K562 (cell line): ENCODE results near the gene FTH1. TPM values are rescaled to one million over a fixed set of nuclear protein-coding genes. Genes with fewer than 3 reads are reported as not detected.

Source experiments
- ATAC-seq: fragments of 200-7000 bp; cut with Tn5 transposase; 3 replicates; pipeline ENCODE4 v1.9.1; 2020; ENCODE audit warnings: moderate library complexity
- BruUV-seq: library from RNA; stranded (reverse); fragments of 400-500 nt; replicated peaks from 2 replicates; lab custom pipeline; 2021; lab: Mats Ljungman, UMichigan
- CTCF ChIA-PET: fragments of 300-600 bp; formaldehyde crosslinking; extraction: SDS; loops from one replicate; lab custom pipeline; 2021; ENCODE audit warnings: low intra/inter-chr PET ratio; lab: Yijun Ruan, JAX
- POLR2A ChIA-PET: fragments of 300-600, 350-650 bp; sonication (Branson Sonifier 250); formaldehyde crosslinking; extraction: SDS; loops from one replicate; lab custom pipeline; 2021; ENCODE audit warnings: antibody characterized with exemption, inconsistent platforms; lab: Yijun Ruan, JAX
- DNase-seq, 4 experiments: peaks; one replicate each; pipeline versions ENCODE4 v3.0.0 to v3.0.0-alpha.2; 2011 to 2018; ENCODE audit warnings: low spot score in 3 of 4, mixed read lengths in 3 of 4; ENCODE audit errors: extremely low read depth in 1 of 4
- FAIRE-seq: peaks from 2 replicates; lab custom pipeline; 2011; peaks lifted over from hg19 to GRCh38; lab: Jason Lieb, UNC
- H2AFZ ChIP-seq: 2 replicates; pipeline ENCODE4 v1.6.0; 2011; ENCODE audit warnings: low read depth, low read length, control low read depth, inconsistent platforms
- H3K27ac ChIP-seq: fragments of 200-600 bp; 3 replicates; pipeline ENCODE4 v1.8.0; 2011; ENCODE audit warnings: low read depth, mild to moderate bottlenecking, control low read depth, inconsistent platforms, low read length, moderate library complexity, mixed read lengths; ENCODE audit errors: extremely low read depth
- H3K27me3 ChIP-seq, 2 experiments: fragments of 300-600 bp in 1 of 2; 2 replicates in 1 of 2; 3 replicates in 1 of 2; pipeline versions ENCODE4 v1.6.0 to v1.8.0; 2011; ENCODE audit warnings: inconsistent platforms in 2 of 2, low read length in 2 of 2, mild to moderate bottlenecking in 1 of 2, mixed read lengths in 1 of 2, moderate library complexity in 1 of 2; ENCODE audit not compliant: control insufficient read depth in 2 of 2, insufficient read depth in 2 of 2
- H3K36me3 ChIP-seq: fragments of 300-600 bp; 3 replicates; pipeline ENCODE4 v1.8.0; 2011; ENCODE audit warnings: mild to moderate bottlenecking, low read length, inconsistent platforms; ENCODE audit not compliant: control insufficient read depth, insufficient read depth
- H3K4me1 ChIP-seq, 2 experiments: fragments of 200-600 bp in 1 of 2; replicated peaks in 1 of 2; 2 replicates in 1 of 2; 3 replicates in 1 of 2; pipeline versions ENCODE4 v1.5.1 to v1.8.0; 2011; ENCODE audit warnings: inconsistent platforms in 2 of 2, low read length in 2 of 2, mild to moderate bottlenecking in 1 of 2, mixed read lengths in 1 of 2, moderate library complexity in 1 of 2; ENCODE audit not compliant: control insufficient read depth in 2 of 2, insufficient read depth in 2 of 2
- H3K4me2 ChIP-seq: 2 replicates; pipeline ENCODE4 v1.6.1; 2011; ENCODE audit warnings: low read length, control low read depth, inconsistent platforms, mixed read lengths; ENCODE audit not compliant: insufficient read depth
- H3K4me3 ChIP-seq: fragments of 200-600 bp; sonication (generic), shearing (Covaris generic); 2 replicates; pipeline ENCODE4 v1.5.1; 2016; ENCODE audit warnings: control low read depth, inconsistent platforms
- H3K79me2 ChIP-seq: fragments of 200-600 bp; 3 replicates; pipeline ENCODE4 v1.8.0; 2011; ENCODE audit warnings: low read length, inconsistent platforms; ENCODE audit not compliant: control insufficient read depth, insufficient read depth
- H3K9ac ChIP-seq, 2 experiments: 2 replicates each; pipeline versions ENCODE4 v1.6.0 to v1.6.1; 2011; ENCODE audit warnings: low read depth in 2 of 2, low read length in 2 of 2, control low read depth in 1 of 2, inconsistent platforms in 1 of 2, mild to moderate bottlenecking in 1 of 2, mixed read lengths in 1 of 2; ENCODE audit not compliant: insufficient read depth in 1 of 2
- H3K9me1 ChIP-seq: one replicate; pipeline ENCODE4 v1.6.0; 2011; ENCODE audit warnings: inconsistent platforms, mild to moderate bottlenecking, low read length, moderate library complexity; ENCODE audit not compliant: control insufficient read depth, insufficient read depth
- H3K9me3 ChIP-seq: replicated peaks from 2 replicates; pipeline ENCODE4 v1.5.1; 2011; ENCODE audit warnings: low read depth, low read length, inconsistent platforms; ENCODE audit not compliant: control insufficient read depth, insufficient read depth
- H4K20me1 ChIP-seq: replicated peaks from 2 replicates; pipeline ENCODE4 v1.6.1; 2011; ENCODE audit warnings: low read length, inconsistent platforms, mixed read lengths; ENCODE audit not compliant: control insufficient read depth, insufficient read depth
- ETV6 ChIP-seq, 3 experiments: fragments of 150-350 bp in 1 of 3; sonication (generic) in 1 of 3; formaldehyde crosslinking in 1 of 3; IDR thresholded peaks; 2 replicates each; pipeline versions ENCODE4 v1.6.1 to v1.8.0; 2014 to 2022; ENCODE audit warnings: borderline replicate concordance in 2 of 3, low read depth in 2 of 3, antibody characterized with exemption in 1 of 3, low read length in 1 of 3, mild to moderate bottlenecking in 1 of 3, missing genetic modification reagents in 1 of 3
- HNRNPUL1 ChIP-seq: fragments of 200-400 bp; formaldehyde crosslinking; IDR thresholded peaks from 2 replicates; pipeline ENCODE4 v1.6.1; 2017; ENCODE audit warnings: low read length
- KDM1A ChIP-seq, 2 experiments: fragments of 450-650 bp; IDR thresholded peaks; 2 replicates each; pipeline ENCODE4 v1.6.1; 2016; ENCODE audit warnings: mild to moderate bottlenecking in 2 of 2
- MEIS2 ChIP-seq: fragments of 450-650 bp; IDR thresholded peaks from 2 replicates; pipeline ENCODE4 v1.6.1; 2014; ENCODE audit warnings: mild to moderate bottlenecking; ENCODE audit not compliant: partially characterized antibody
- NUFIP1 ChIP-seq: fragments of 450-650 bp; IDR thresholded peaks from 2 replicates; pipeline ENCODE4 v1.6.1; 2018; ENCODE audit not compliant: partially characterized antibody
- STAT5A ChIP-seq: IDR thresholded peaks from 2 replicates; pipeline ENCODE4 v1.6.1; 2012; ENCODE audit warnings: low read length, inconsistent platforms, borderline replicate concordance
- ZNF699 ChIP-seq: fragments of 250-450 bp; sonication (Bioruptor Pico); IDR thresholded peaks from 2 replicates; pipeline ENCODE4 v1.8.0; 2021; ENCODE audit warnings: mild to moderate bottlenecking, moderate library complexity; ENCODE audit not compliant: insufficient replicate concordance
- whole genome bisulfite sequencing: fragments of 100-300 bp; shearing (Covaris generic); methylation state at CpG from one replicate; pipeline ENCODE4 v1.1.6; 2016; ENCODE audit warnings: low coverage, mixed read lengths; ENCODE audit not compliant: insufficient coverage; ENCODE audit errors: missing lambda C conversion rate; 5-methylcytosine and 5-hydroxymethylcytosine counted together
- in situ Hi-C: fragments of 300-500 bp; cut with MboI; formaldehyde crosslinking; loops from 4 replicates; pipeline ENCODE4 v1.15.0; 2018; ENCODE audit warnings: inconsistent platforms, mixed read lengths
- intact Hi-C: fragments of 100-400 bp; cut with micrococcal nuclease; formaldehyde crosslinking; loops from 2 replicates; pipeline ENCODE4 v1.14.2; 2022
- polyA plus RNA-seq, 8 experiments: library from polyadenylated mRNA; depleted of rRNA in 4 of 8; stranded (reverse) in 5 of 8; unstranded in 3 of 8; fragments of >200 nt; fragmentation: Nextera tagmentation in 2 of 8; fragmentation: Illumina TruSeq in 1 of 8; extraction: Ambion mirVana in 2 of 8; extraction: Trizol in 1 of 8; gene quantifications; 2 replicates each; pipeline versions ENCODE4 v1.2.1 to v1.2.3, GENCODE V29; 2011 to 2014; ENCODE audit warnings: inconsistent platforms in 1 of 8, missing spikeins in 1 of 8
- total RNA-seq, 7 experiments: library from RNA; depleted of rRNA in 6 of 7; stranded (reverse); fragments of >200 nt in 6 of 7; fragmentation: Illumina TruSeq in 2 of 7; extraction: Trizol in 2 of 7; gene quantifications; 2 replicates each; pipeline versions ENCODE4 v1.2.1 to v1.2.3, GENCODE V29; 2011 to 2021; ENCODE audit warnings: low replicate concordance in 1 of 7
- TF ChIP-seq, protein P1 (sequence below): fragments of 450-650 bp; IDR thresholded peaks from 2 replicates; pipeline ENCODE4 v1.6.1; 2016
- TF ChIP-seq, protein P2 (sequence below): sonication (generic); formaldehyde crosslinking; IDR thresholded peaks from 2 replicates; pipeline ENCODE4 v1.8.1; 2023; ENCODE audit warnings: mild to moderate bottlenecking, missing genetic modification reagents

Gene FTH1
- total and polyA plus RNA-seq, 9 of the 15 experiments (the other 6 are each of a cell fraction or from before 2014, with no cell fraction given) = 370 to 3,146 (median 802) TPM

- intact Hi-C loops = loop anchor here (1.0 kb wide), 3 partner anchors 48 to 107 kb away; no protein-coding TSS in a partner anchor
These were observed 20.5 kb downstream of the FTH1 start for GRCh38 chr11:61946894-61947293.

GRCh38 chr11:61945191-61945590 is 22.2 kb downstream of the FTH1 start:
- H3K4me1 ChIP-seq = peaks cover 14 to 19% of the 10 kb centered on the region in 2 experiments; a peak in 4 of 5 replicates
- in situ Hi-C loops (loop anchor here (5.0 kb wide), 1 partner anchor 48 kb away; no protein-coding TSS in a partner anchor), intact Hi-C loops (no loop called here)
- no peak overlapping the region for H3K4me3 ChIP-seq
- TF ChIP-seq, protein P1, sequence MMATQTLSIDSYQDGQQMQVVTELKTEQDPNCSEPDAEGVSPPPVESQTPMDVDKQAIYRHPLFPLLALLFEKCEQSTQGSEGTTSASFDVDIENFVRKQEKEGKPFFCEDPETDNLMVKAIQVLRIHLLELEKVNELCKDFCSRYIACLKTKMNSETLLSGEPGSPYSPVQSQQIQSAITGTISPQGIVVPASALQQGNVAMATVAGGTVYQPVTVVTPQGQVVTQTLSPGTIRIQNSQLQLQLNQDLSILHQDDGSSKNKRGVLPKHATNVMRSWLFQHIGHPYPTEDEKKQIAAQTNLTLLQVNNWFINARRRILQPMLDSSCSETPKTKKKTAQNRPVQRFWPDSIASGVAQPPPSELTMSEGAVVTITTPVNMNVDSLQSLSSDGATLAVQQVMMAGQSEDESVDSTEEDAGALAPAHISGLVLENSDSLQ = 0 out of 2 replicates have a peak, but pooled peaks have one; percentile 19
- TF ChIP-seq STAT5A (no peak), KDM1A (IDR thresholded peaks at IDR 0.05) (no peak), ETV6 (IDR thresholded peaks at IDR 0.05; ENCODE audit: borderline replicate concordance in 1 of 2, low read depth in 2 of 2, low read length in 1 of 2) (no peak), ETV6 (CRISPR knock-in tag; IDR thresholded peaks at IDR 0.05; ENCODE audit: borderline replicate concordance) (no peak), HNRNPUL1 (no peak), MEIS2 (peak; percentile 22)
- TF ChIP-seq, protein P2, sequence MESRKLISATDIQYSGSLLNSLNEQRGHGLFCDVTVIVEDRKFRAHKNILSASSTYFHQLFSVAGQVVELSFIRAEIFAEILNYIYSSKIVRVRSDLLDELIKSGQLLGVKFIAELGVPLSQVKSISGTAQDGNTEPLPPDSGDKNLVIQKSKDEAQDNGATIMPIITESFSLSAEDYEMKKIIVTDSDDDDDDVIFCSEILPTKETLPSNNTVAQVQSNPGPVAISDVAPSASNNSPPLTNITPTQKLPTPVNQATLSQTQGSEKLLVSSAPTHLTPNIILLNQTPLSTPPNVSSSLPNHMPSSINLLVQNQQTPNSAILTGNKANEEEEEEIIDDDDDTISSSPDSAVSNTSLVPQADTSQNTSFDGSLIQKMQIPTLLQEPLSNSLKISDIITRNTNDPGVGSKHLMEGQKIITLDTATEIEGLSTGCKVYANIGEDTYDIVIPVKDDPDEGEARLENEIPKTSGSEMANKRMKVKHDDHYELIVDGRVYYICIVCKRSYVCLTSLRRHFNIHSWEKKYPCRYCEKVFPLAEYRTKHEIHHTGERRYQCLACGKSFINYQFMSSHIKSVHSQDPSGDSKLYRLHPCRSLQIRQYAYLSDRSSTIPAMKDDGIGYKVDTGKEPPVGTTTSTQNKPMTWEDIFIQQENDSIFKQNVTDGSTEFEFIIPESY (CRISPR knock-in tag) = peak; percentile 62; the same call in 1 of the 2 replicates
- TF ChIP-seq, all 486 proteins: peak for 3
- Histone ChIP-seq H4K20me1 (no peaks in the 10 kb centered on the region), H3K9ac (peak overlapping the region in 1 of 2 experiments; percentile 4; a peak in 1 of 4 replicates), H3K9me1 (peaks cover 5% of the 10 kb centered on the region), H3K9me3 (no peaks in the 10 kb centered on the region), H3K4me2 (no peak overlapping the region; the same call in 1 of the 2 replicates), H3K79me2 (no peaks in the 10 kb centered on the region), H2AFZ (no peak overlapping the region), H3K36me3 (no peaks in the 10 kb centered on the region), H3K27ac (no peak overlapping the region), H3K27me3 (no peaks in the 10 kb centered on the region)
- FAIRE-seq (no peak), ATAC-seq (no peak), DNase-seq (peak in 1 of 4 experiments; percentile 7)
- POLR2A ChIA-PET = interaction anchor here (0.9 to 14.1 kb wide), 5 partner anchors 15 to 37 kb away, joined by 3 to 327 read pairs (median 6); partner anchors contain the start of gene FTH1
- CTCF ChIA-PET = interaction anchor here (4.5 kb wide), 1 partner anchor 46 kb away, joined by 98 read pairs; no protein-coding TSS in a partner anchor
- no TSS peak for BruUV-seq
- 28% methylated on average over 13 of the region's 13 CpGs for whole genome bisulfite sequencing

More at GRCh38 chr11:61946894-61947293, 20.5 kb downstream of the FTH1 start:
- Histone ChIP-seq H3K4me3 (no peak overlapping the region), H2AFZ (peak overlapping the region; percentile 85; the same call in 1 of the 2 replicates), H3K27me3 (no peaks in the 10 kb centered on the region), H3K27ac (no peak overlapping the region), H3K9me3 (no peaks in the 10 kb centered on the region), H3K9ac (peak overlapping the region in 1 of 2 experiments; percentile 69; a peak in 1 of 4 replicates), H3K36me3 (no peaks in the 10 kb centered on the region), H3K9me1 (peaks cover 5% of the 10 kb centered on the region), H3K4me2 (no peak overlapping the region), H3K4me1 (peaks cover 19 to 27% of the 10 kb centered on the region in 2 experiments; a peak in 4 of 5 replicates), H3K79me2 (no peaks in the 10 kb centered on the region), H4K20me1 (no peaks in the 10 kb centered on the region)
- POLR2A ChIA-PET = interaction anchor here (0.8 to 14.1 kb wide), 7 partner anchors 11 to 149 kb away, joined by 3 to 327 read pairs (median 4); partner anchors contain the start of gene FTH1
- no peak for ATAC-seq
- in situ Hi-C loops = loop anchor here (5.0 kb wide), 1 partner anchor 50 kb away; no protein-coding TSS in a partner anchor
- no peak for TF ChIP-seq ZNF699 (CRISPR knock-in tag)
- no peak for TF ChIP-seq NUFIP1
- WGBS = 67% methylated on average over 5 of the region's 5 CpGs
- CTCF ChIA-PET = interaction anchor here (1.1 to 4.5 kb wide), 3 partner anchors 47 to 76 kb away, joined by 4 to 98 read pairs (median 7); no protein-coding TSS in a partner anchor
- BruUV-seq = no TSS peak
- FAIRE-seq = no peak
- no peak for DNase-seq
